Right hindlimb (tissue), 1 donor: ENCODE results near the gene STK32C.
A peak's percentile ranks its signal among the peaks of the same experiment; 100 is the strongest.

ENCODE experiments used
- DNase-seq: peaks from one replicate; pipeline ENCODE4 v3.0.0-alpha.2; 2018

STK32C gene

GRCh38 chr10:132307823-132308586 lies at the start of gene STK32C:
TSS of gene STK32C (minus strand) at chr10:132307950. CDS start at chr10:132307833, 117 bp downstream.
- DNase-seq: peak; percentile 95

GRCh38 chr10:132356621-132357195 lies 49.0 kb upstream of the STK32C start:
- DNase-seq: no peak

- DNase-seq: no peak
These were observed 48.0 kb upstream of the STK32C start for GRCh38 chr10:132355754-132356153.

GRCh38 chr10:132355297-132355696 lies 47.5 kb upstream of the STK32C start:
- DNase-seq: no peak

DNA sequence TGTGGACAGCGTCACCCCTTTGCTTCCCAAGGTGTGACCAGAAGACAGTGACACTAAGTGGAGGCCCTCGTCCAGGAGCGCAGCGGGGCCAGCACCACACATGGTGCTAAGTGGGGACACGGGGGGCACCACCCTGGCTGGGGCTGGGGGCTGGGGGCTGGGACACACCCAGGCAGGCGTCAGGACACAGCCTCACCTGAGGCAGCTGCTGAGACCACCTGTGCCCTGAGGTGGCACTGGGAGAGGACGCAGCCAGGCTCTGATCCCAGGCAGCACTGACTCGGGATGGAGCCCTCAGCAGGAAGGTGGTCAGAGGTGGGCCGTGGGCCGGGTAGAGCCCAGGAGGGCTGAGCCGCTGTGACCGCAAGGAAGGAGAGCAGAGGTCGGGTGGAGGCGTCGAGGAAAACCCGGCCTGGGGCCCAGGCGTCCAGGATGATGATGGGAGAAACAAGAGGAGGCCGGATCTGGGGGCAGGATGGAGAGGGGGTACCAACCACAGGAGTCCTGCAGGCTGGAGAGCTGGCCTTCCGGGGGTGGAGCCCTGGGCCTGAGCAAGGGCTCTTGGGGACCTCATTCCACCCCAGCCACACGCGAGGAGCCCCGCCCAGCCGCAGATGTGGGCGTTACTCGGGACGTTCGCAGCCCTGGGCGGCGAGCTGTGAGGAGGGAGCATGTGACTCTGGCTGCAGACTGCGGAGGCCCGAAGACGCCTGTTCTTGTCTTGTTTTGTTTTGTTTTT lies 46.8 kb upstream of the STK32C start:
- no peak for DNase-seq

DNA sequence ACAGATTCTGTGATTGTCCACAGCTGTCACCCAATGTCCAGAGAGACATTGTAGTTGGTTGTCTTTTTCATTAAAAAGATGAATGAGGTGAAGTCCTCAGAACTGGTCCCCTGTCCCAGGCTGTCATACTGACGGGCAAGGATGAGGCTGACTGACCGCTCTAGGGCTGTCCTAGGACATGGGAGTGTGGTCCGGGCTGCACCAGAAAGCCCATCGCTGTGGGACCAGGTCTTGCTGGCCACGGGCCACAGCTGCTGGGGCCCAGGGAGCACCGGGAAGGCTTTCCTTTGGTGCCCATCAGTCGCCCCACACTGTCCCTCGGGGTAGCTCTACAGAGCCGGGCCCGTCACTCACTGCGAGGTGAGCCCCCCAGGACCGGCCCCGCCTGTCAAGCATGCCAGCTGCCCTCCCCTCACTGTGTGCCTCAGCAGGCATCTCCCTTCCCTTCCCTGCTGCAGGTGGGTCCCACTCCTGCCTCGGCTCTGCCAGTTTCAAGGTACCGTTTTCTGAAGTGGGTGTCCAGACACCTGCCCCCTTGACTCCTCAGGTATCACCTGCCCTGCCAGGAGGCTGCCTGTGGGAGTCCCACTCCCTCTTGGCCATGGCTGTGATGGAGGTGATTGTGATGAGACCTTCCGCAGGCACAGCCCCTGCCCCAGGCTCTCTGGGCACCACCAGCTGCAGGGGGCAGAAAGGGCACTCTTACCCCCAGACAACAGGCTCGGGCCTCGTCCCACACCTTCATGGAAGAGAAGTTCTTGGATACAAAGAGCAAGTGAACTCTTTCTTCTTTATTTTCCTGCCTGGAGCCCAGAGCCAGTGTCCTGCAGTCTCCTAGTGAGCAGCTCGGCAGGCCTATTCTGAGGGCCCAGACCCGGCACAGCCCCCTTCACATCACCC lies 46.0 kb upstream of the STK32C start:
- DNase-seq: no peak

- DNase-seq: peak; percentile 52
These were observed 44.9 kb upstream of the STK32C start for GRCh38 chr10:132352462-132353308.

GRCh38 chr10:132351611-132352010 lies 43.9 kb upstream of the STK32C start:
- DNase-seq: no peak

DNA sequence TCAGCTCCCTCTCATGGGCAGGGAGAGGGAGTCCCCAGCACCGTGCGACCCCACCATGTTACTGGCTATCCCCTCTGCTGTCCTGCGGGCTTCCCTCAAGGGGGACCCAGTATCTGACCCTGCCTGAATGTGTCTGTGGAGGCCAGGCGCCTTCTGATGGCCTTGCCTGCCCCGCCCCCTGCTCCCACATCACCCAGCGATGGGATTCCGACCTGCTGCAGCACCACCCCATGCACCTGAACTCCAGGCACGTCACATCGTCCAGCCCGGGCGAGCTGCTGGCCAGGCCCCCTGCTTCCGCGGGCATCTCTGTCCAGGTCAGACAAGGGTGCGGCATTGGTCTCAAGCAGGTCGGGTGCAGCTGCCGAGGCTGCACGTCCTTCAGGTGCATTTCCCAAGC lies 43.2 kb upstream of the STK32C start:
- no peak for DNase-seq

- no peak for DNase-seq
These were observed 42.6 kb upstream of the STK32C start for GRCh38 chr10:132350391-132350790.

GRCh38 chr10:132349766-132350165 lies 42.0 kb upstream of the STK32C start:
- no peak for DNase-seq

DNA sequence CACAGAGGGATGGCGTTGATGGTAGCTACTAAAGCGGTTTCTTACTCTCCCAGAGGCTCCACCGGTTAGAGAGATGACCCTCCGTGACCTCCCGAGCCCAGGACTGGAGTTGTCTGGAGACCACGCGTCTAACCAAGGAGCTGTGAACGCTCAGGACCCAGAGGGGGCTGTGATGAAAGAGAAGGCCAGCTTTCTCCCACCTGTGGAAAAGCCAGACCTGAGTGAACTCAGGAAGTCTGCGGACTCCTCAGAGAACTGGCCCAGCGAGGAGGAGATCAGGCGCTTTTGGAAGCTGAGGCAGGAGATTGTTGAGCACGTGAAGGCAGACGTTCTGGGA lies 40.1 kb upstream of the STK32C start:
- no peak for DNase-seq

DNA sequence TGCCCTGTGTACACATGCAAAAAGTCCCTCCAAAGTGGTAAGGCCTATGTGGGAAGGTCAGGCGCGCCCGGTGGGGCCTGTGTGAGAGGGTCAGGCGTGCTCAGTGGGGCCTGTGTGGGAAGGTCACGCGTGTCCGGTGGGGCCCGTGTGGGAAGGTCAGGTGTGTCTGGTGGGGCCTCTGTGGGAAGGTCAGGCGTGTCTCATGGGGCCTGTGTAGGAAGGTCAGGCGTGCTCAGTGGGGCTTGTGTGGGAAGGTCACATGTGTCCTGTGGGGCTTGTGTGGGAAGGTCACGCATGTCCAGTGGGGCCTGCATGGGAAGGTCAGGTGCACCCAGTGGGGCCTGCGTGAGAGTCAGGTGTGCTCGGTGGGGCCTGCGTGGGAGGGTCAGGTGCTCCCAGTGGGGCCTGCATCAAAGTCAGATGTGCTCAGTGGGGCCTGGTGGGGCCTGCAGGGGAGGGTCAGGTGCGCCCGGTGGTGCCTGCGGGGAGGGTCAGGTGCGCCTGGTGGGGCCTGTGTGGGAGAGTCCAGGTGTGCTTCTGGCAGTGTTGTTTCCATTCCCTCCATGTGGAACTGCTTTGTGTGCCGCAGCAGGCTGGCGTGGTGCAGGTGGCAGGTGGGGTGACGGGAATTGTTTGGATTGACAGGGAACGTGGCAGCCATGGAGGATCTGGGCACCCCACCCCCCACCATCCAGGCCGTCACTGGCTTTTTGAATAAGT lies 39.6 kb upstream of the STK32C start:
- DNase-seq: no peak

GRCh38 chr10:132346806-132347205 lies 39.1 kb upstream of the STK32C start:
- DNase-seq: no peak

GRCh38 chr10:132345345-132345744 lies 37.6 kb upstream of the STK32C start:
- DNase-seq: no peak

DNA sequence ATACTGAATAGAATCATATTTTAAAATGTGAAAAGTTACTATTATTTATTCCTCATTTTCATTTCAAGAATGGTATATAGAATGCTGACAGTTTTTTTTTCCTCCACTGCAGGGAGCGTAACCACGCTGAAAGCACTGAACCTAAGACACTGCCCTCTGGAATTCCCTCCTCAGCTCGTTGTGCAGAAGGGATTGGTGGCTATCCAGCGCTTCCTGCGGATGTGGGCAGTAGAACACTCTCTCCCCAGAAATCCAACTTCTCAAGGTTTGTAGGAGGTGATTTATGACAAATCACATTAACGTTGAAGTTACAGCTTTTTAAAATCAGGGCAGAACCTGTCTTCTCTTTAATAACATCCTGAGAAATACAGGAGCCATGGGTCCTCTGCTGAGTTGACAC lies 36.6 kb upstream of the STK32C start:
- no peak for DNase-seq

GRCh38 chr10:132342553-132342952 lies 34.8 kb upstream of the STK32C start:
- no peak for DNase-seq

DNA sequence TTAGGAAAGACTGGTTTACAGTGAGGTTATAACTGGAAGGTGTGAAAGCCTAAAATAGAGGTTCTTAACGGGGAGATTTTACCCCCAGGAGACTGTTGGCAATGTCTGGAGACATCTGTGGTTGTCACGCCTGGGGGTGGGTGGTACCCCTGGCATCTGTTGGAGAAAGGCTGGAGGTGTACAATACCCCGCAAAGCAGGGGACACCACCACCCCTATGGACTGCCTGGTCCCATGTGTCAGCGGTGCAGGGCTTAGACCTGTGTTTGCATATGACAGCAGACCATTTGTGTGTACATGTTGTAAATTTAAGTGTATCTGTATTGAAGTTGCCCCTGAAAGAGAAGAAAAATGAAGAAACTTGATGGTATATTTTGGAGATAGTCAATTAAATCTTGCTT lies 34.0 kb upstream of the STK32C start:
- no peak for DNase-seq

DNA sequence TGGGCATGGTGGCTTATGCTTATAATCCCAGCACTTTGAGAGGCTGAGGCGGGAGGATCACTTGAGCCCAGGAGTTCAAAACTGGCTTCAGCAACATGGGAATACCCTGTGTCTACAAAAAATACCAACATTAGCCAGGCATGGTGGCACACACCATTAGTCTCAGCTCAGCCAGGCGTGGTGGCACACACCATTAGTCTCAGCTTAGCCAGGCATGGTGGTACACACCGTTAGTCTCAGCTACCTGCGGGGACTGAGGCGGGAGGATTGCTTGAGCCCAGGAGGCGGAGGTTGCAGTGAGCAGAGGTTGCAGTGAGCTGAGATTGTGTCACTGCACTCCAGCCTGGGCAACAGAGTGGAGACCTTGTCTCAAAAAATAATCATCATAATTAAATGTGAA lies 33.3 kb upstream of the STK32C start:
- DNase-seq: no peak

DNA sequence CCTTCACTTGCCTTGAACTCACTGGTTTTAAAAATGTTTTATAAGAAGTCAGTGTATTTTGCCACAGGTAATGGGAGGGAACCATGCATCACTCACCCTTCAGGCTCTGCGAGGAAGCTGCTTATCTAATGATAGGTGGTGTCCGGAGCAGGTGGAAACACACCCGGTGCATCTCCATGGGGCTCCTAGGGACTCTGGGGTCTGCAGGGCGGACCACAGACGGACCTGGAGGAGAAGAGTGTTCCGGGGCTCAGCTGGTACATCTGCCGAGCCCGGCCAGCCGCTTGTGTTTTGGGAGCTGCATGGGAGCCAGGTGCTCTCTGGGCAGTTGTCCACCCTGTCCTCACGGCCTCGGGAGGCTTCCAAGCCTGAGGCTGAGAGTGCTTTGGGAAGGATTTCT lies 31.5 kb upstream of the STK32C start:
- DNase-seq: no peak

GRCh38 chr10:132338876-132339275 lies 31.1 kb upstream of the STK32C start:
- DNase-seq: no peak
